Left lung (tissue), 10 donors: ENCODE results near the gene MYOZ3. TPM values are rescaled to one million over a fixed set of nuclear protein-coding genes. Genes with fewer than 3 reads are reported as not detected.

Experiments
- ATAC-seq: fragments of 200-7000 bp; cut with Tn5 transposase; one replicate; pipeline ENCODE4 v1.9.1; 2020; ENCODE audit warnings: moderate library complexity
- DNase-seq, 4 donors: peaks; one replicate each; pipeline ENCODE4 v3.0.0-alpha.2; 2013 to 2020
- H3K27ac ChIP-seq, 2 donors: fragments of 200-600 bp; sonication (generic) in 1 of 2; one replicate each; pipeline versions ENCODE4 v1.5.0 to v1.8.0; 2020 to 2021
- H3K27me3 ChIP-seq, 2 donors: fragments of 200-600 bp; sonication (generic) in 1 of 2; one replicate each; pipeline versions ENCODE4 v1.5.0 to v1.8.0; 2020 to 2021
- H3K36me3 ChIP-seq, 2 donors: fragments of 200-600 bp; sonication (generic) in 1 of 2; one replicate each; pipeline versions ENCODE4 v1.5.0 to v1.8.0; 2020 to 2021
- H3K4me1 ChIP-seq, 2 donors: fragments of 200-600 bp; one replicate each; pipeline ENCODE4 v1.8.0; 2021
- H3K4me3 ChIP-seq, 2 donors: fragments of 200-600 bp; sonication (generic) in 1 of 2; one replicate each; pipeline versions ENCODE4 v1.5.0 to v1.8.0; 2020 to 2021; ENCODE audit warnings: mild to moderate bottlenecking in 1 of 2
- H3K9me3 ChIP-seq, 2 donors: fragments of 200-600 bp; sonication (generic) in 1 of 2; one replicate each; pipeline versions ENCODE4 v1.5.0 to v1.8.0; 2020 to 2021
- CTCF ChIP-seq, 2 donors: fragments of 200-600 bp; sonication (generic) in 1 of 2; IDR thresholded peaks; one replicate each; pipeline versions ENCODE4 v1.5.0 to v1.8.0; 2021; ENCODE audit warnings: antibody characterized with exemption in 2 of 2
- intact Hi-C, 2 donors: fragments of 100-400 bp; cut with DNase I; formaldehyde crosslinking; loops; one replicate each; pipeline versions ENCODE4 v1.11.2 to v1.14.2; 2022
- polyA plus RNA-seq, 6 donors: library from polyadenylated mRNA; unstranded; fragments of 120-200 nt; gene quantifications; one replicate each; pipeline ENCODE4 v1.2.1, GENCODE V29; 2013; ENCODE audit not compliant: insufficient read length in 6 of 6
- total RNA-seq, 2 donors: library from RNA; stranded (reverse); fragmentation: NEBNext Ultra II Directional; extraction: Animal tissue kit (Norgen Biotek cat#: 25700); gene quantifications; one replicate each; pipeline ENCODE4 v1.2.1, GENCODE V29; 2021
- donor health status: DM: no; HTN: yes; CAD: no.
- donor health status: DM: no; HTN: no; CAD: no.

MYOZ3 gene
- total and polyA plus RNA-seq, 8 donors, result 0.79 to 13.1 (median 11.2) TPM

- DNase-seq (no peak), ATAC-seq (no peak)
- peaks cover 4 to 11% of the 10 kb centered on the region in 2 donors for H3K4me1 ChIP-seq
- H3K9me3 ChIP-seq, result no peaks in the 10 kb centered on the region
- no peaks in the 10 kb centered on the region for H3K27me3 ChIP-seq
- TF ChIP-seq CTCF (IDR thresholded peaks at IDR 0.05), result no peak
- intact Hi-C loops, result no loop called here
- no peak overlapping the region for H3K4me3 ChIP-seq
- no peak overlapping the region for H3K27ac ChIP-seq
- H3K36me3 ChIP-seq, result peaks cover 0 to 20% of the 10 kb centered on the region in 2 donors
Observed at GRCh38 chr5:150653762-150654556, 7.1 kb upstream of the MYOZ3 start.

- ATAC-seq (no peak), DNase-seq (no peak)
- H3K4me1 ChIP-seq, result peaks cover 4 to 11% of the 10 kb centered on the region in 2 donors
- H3K9me3 ChIP-seq, result no peaks in the 10 kb centered on the region
- TF ChIP-seq CTCF (IDR thresholded peaks at IDR 0.05), result no peak
- H3K4me3 ChIP-seq, result no peak overlapping the region
- intact Hi-C loops, result loop anchor here in 1 of 2 donors (5.0 kb wide), 1 partner anchor 198 kb away; no protein-coding TSS in a partner anchor
- no peaks in the 10 kb centered on the region for H3K27me3 ChIP-seq
- H3K27ac ChIP-seq, result no peak overlapping the region
- peaks cover 0 to 7% of the 10 kb centered on the region in 2 donors for H3K36me3 ChIP-seq
Observed at GRCh38 chr5:150655221-150655620, 5.8 kb upstream of the MYOZ3 start.

- peak; percentile 83 for ATAC-seq
- H3K4me3 ChIP-seq, result peak overlapping the region; percentile 35 to 37
- peak; percentile 53 to 70 for TF ChIP-seq CTCF (IDR thresholded peaks at IDR 0.05)
- peaks cover 4 to 11% of the 10 kb centered on the region in 2 donors for H3K4me1 ChIP-seq
- no peaks in the 10 kb centered on the region for H3K27me3 ChIP-seq
- peak in 3 of 4 donors; percentile 65 to 93 (median 91) for DNase-seq
- intact Hi-C loops, result loop anchor here in 1 of 2 donors (5.0 kb wide), 1 partner anchor 199 kb away; no protein-coding TSS in a partner anchor
- peak overlapping the region; percentile 7 to 45 for H3K27ac ChIP-seq
- H3K36me3 ChIP-seq, result no peaks in the 10 kb centered on the region
- H3K9me3 ChIP-seq, result no peaks in the 10 kb centered on the region
Observed at GRCh38 chr5:150656191-150657132, 4.6 kb upstream of the MYOZ3 start.

GRCh38 chr5:150658121-150658520 lies 2.9 kb upstream of the MYOZ3 start:
- TF ChIP-seq CTCF (IDR thresholded peaks at IDR 0.05), result no peak
- H3K27me3 ChIP-seq, result no peaks in the 10 kb centered on the region
- H3K4me1 ChIP-seq, result peaks cover 4 to 11% of the 10 kb centered on the region in 2 donors
- no peaks in the 10 kb centered on the region for H3K9me3 ChIP-seq
- ATAC-seq, result no peak
- DNase-seq, result no peak
- no peak overlapping the region for H3K4me3 ChIP-seq
- intact Hi-C loops, result loop anchor here in 1 of 2 donors (5.0 kb wide), 1 partner anchor 201 kb away; no protein-coding TSS in a partner anchor
- no peak overlapping the region for H3K27ac ChIP-seq
- H3K36me3 ChIP-seq, result no peaks in the 10 kb centered on the region
